ENCODE results near the gene AOX1. TPM values are rescaled to one million over a fixed set of nuclear protein-coding genes. Genes with fewer than 3 reads are reported as not detected.

The AOX1 gene
- total and polyA plus RNA-seq, 4 experiments from 2014 or later: not detected

DNA sequence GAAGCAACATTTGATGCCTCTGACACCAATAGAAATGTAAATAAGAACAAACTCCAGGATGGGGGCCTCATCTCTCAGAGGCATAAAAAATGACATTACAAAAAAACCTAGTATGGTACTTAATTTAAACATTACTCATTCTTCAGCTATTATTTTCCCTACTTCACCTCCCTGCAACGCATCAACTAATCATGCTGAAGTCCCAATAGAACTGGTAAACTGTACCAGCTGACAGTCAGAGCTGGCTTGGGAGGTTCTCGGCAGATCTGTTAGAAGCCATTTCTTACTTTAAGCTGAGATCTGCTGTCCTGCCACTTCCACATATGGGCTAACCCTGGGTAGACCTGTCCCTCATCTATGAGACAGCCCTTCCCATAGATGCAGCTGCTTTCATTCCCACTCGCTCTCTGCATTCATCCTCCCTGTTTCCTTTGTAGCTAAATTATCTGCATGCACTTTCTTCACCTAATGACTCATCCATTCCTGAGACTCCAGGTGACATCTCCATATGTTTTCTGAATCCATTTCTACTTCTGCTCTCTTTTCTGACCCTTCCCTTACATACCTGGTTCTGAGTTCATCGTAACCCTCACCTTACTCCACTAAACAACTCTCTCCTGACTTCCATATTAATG lies 108.1 kb downstream of the AOX1 start:
- Histone ChIP-seq H3K27me3 (ENCODE audit: insufficient read depth, low read length) (no peaks in the 10 kb centered on the region), H3K4me3 (ENCODE audit: low read length in 2 of 2) (no peak overlapping the region), H3K27ac (ENCODE audit: low read depth, low read length) (no peak overlapping the region), H3K9me3 (ENCODE audit: control insufficient read depth in 1 of 2, low read length in 2 of 2) (no peaks in the 10 kb centered on the region), H3K4me1 (ENCODE audit: insufficient read depth, low read length) (no peaks in the 10 kb centered on the region), H3K36me3 (ENCODE audit: insufficient read depth, low read length) (no peaks in the 10 kb centered on the region)
- no peak overlapping the region for H3K27ac Mint-ChIP-seq
- no peak overlapping the region for H3K4me3 Mint-ChIP-seq
- DNase-seq: no peak
- peaks cover 0 to 4% (median 0%) of the 10 kb centered on the region in 8 donors for H3K9me3 Mint-ChIP-seq
- peaks cover 2 to 3% of the 10 kb centered on the region in 2 donors for H3K27me3 Mint-ChIP-seq
- intact Hi-C loops (cut with micrococcal nuclease): no loop called here
- no peaks in the 10 kb centered on the region for H3K4me1 Mint-ChIP-seq
- ChIA-PET POLR2A (ENCODE audit: partially characterized antibody) (no interaction called here), CTCF (ENCODE audit: partially characterized antibody) (interaction anchor here (1.5 kb wide), 1 partner anchor 14 kb away, joined by 3 read pairs; no protein-coding TSS in a partner anchor)
- H3K36me3 Mint-ChIP-seq: no peaks in the 10 kb centered on the region

DNA sequence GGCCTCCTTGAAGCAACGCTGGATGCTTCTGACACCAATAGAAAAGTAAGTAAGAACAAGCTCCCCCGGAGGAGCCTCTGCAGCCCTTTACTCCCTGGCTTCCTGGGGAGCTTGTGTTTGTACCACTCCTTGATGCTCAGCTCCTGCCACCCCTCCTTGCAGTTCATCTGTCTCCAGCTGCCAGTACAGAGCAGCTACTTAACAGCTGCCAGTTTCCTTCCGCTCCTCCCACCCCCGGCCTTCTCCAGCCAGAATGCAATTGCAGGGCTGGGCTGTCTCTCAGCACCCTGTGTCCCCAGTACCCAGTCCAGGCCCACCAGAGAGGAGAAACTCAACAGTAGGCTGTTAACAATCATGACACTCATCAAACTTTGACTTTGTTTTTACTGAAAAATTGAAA lies 109.4 kb downstream of the AOX1 start:
- ChIA-PET CTCF (ENCODE audit: partially characterized antibody) (no interaction called here), POLR2A (ENCODE audit: partially characterized antibody) (no interaction called here)
- Mint-ChIP-seq H3K36me3 (no peaks in the 10 kb centered on the region), H3K27ac (no peak overlapping the region), H3K27me3 (peaks cover 1 to 4% of the 10 kb centered on the region in 2 donors), H3K9me3 (peaks cover 0 to 2% (median 0%) of the 10 kb centered on the region in 8 donors), H3K4me3 (no peak overlapping the region), H3K4me1 (no peaks in the 10 kb centered on the region)
- H3K27me3 ChIP-seq (ENCODE audit: insufficient read depth, low read length): no peaks in the 10 kb centered on the region
- H3K4me1 ChIP-seq (ENCODE audit: insufficient read depth, low read length): no peaks in the 10 kb centered on the region
- no peak for DNase-seq
- H3K36me3 ChIP-seq (ENCODE audit: insufficient read depth, low read length): no peaks in the 10 kb centered on the region
- no peak overlapping the region for H3K4me3 ChIP-seq (ENCODE audit: low read length in 2 of 2)
- intact Hi-C loops (cut with micrococcal nuclease): no loop called here
- no peaks in the 10 kb centered on the region for H3K9me3 ChIP-seq (ENCODE audit: control insufficient read depth in 1 of 2, low read length in 2 of 2)
- H3K27ac ChIP-seq (ENCODE audit: low read depth, low read length): no peak overlapping the region

DNA sequence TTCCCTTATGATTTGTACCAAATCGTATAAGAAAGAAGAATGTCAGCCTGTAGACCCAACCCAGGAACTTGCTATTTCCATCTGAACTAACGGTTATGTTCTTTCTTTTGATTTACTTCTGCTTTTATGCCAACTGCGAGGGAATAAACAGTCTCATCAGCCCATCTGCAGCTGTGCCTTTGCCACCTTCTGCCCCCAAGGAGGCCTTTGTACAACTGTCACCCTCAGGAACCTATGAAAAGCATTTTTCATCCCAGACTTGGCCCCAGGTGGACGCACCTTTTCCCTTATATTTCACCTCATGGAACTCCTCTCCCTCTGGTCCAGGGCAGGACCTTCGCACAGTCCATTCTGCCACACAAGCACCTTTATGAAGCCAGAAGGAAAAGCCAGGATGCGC lies 109.8 kb downstream of the AOX1 start:
- intact Hi-C loops (cut with micrococcal nuclease): no loop called here

DNA sequence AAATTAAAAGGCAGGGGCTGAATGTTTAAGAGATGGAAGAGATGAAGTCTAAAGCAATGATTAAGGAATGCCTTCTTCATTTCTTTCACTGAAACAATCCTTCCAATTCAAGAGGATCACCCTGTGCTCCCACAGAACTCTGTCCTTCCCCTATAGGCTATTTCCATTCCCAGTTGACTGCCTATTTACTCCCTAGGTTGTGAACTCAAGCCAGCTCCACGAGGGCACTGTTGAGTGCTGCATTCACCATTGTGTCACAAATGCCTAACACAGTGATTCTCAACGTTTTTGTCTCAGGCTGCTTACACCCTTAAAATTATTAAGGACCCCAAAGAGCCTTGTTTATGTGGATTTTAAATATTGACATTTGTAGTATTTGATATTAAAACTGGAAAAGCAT lies 112.4 kb downstream of the AOX1 start:
- H3K9me3 Mint-ChIP-seq: peaks cover 0 to 2% (median 0%) of the 10 kb centered on the region in 8 donors
- intact Hi-C loops (cut with micrococcal nuclease): no loop called here
- H3K9me3 ChIP-seq (ENCODE audit: control insufficient read depth in 1 of 2, low read length in 2 of 2): no peaks in the 10 kb centered on the region
- no peak overlapping the region for H3K27ac Mint-ChIP-seq
- CTCF ChIA-PET (ENCODE audit: partially characterized antibody): no interaction called here
- H3K4me1 Mint-ChIP-seq: peaks cover 8 to 10% (median 9%) of the 10 kb centered on the region in 4 donors
- H3K27ac ChIP-seq (ENCODE audit: low read depth, low read length): no peak overlapping the region
- H3K27me3 ChIP-seq (ENCODE audit: insufficient read depth, low read length): no peaks in the 10 kb centered on the region
- no peak for DNase-seq
- H3K36me3 ChIP-seq (ENCODE audit: insufficient read depth, low read length): no peaks in the 10 kb centered on the region
- POLR2A ChIA-PET (ENCODE audit: partially characterized antibody): no interaction called here
- peaks cover 11% of the 10 kb centered on the region for H3K4me1 ChIP-seq (ENCODE audit: insufficient read depth, low read length)
- H3K4me3 ChIP-seq (ENCODE audit: low read length in 2 of 2): no peak overlapping the region
- H3K36me3 Mint-ChIP-seq: no peaks in the 10 kb centered on the region
- peaks cover 1 to 5% of the 10 kb centered on the region in 2 donors for H3K27me3 Mint-ChIP-seq
- no peak overlapping the region for H3K4me3 Mint-ChIP-seq

More for the DNA sequence above, 109.8 kb downstream of the AOX1 start:
- ChIA-PET CTCF (ENCODE audit: partially characterized antibody) (no interaction called here), POLR2A (ENCODE audit: partially characterized antibody) (no interaction called here)
- Mint-ChIP-seq H3K36me3 (no peaks in the 10 kb centered on the region), H3K27ac (no peak overlapping the region), H3K4me1 (no peaks in the 10 kb centered on the region), H3K9me3 (peaks cover 0 to 2% (median 0%) of the 10 kb centered on the region in 8 donors), H3K27me3 (peaks cover 1 to 4% of the 10 kb centered on the region in 2 donors), H3K4me3 (no peak overlapping the region)
- Histone ChIP-seq H3K27ac (ENCODE audit: low read depth, low read length) (no peak overlapping the region), H3K4me1 (ENCODE audit: insufficient read depth, low read length) (no peaks in the 10 kb centered on the region), H3K4me3 (ENCODE audit: low read length in 2 of 2) (no peak overlapping the region), H3K27me3 (ENCODE audit: insufficient read depth, low read length) (no peaks in the 10 kb centered on the region), H3K36me3 (ENCODE audit: insufficient read depth, low read length) (no peaks in the 10 kb centered on the region), H3K9me3 (ENCODE audit: control insufficient read depth in 1 of 2, low read length in 2 of 2) (no peaks in the 10 kb centered on the region)
- no peak for DNase-seq

DNA sequence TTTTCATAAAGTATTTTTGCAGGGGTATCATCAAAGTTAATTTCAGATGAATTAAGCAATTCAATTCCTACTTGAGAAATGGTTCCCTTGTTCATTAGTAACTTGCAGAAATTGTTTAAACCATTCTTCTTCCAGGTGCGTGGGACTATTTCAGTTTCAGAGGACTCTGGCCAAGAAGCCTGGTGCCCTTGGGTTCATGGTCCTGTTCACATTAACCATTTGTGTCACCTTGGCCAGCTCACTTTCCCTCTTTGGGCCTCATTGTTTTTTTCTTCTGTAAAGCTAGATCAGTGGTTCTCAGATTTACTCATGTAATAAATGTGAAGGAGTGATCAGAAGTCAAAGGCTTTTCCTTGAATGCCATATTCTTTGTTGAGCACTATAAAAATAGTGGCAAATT lies 113.5 kb downstream of the AOX1 start:
- no peak for DNase-seq
- intact Hi-C loops (cut with micrococcal nuclease): no loop called here
- Histone ChIP-seq H3K27ac (ENCODE audit: low read depth, low read length) (no peak overlapping the region), H3K4me3 (ENCODE audit: low read length in 2 of 2) (no peak overlapping the region), H3K27me3 (ENCODE audit: insufficient read depth, low read length) (no peaks in the 10 kb centered on the region), H3K9me3 (ENCODE audit: control insufficient read depth in 1 of 2, low read length in 2 of 2) (no peaks in the 10 kb centered on the region), H3K4me1 (ENCODE audit: insufficient read depth, low read length) (peaks cover 11% of the 10 kb centered on the region), H3K36me3 (ENCODE audit: insufficient read depth, low read length) (no peaks in the 10 kb centered on the region)
- peaks cover 8 to 11% (median 9%) of the 10 kb centered on the region in 4 donors for H3K4me1 Mint-ChIP-seq
- CTCF ChIA-PET (ENCODE audit: partially characterized antibody): interaction anchor here (0.9 to 1.3 kb wide), 2 partner anchors 9 to 14 kb away, joined by 5 read pairs; no protein-coding TSS in a partner anchor
- peaks cover 1 to 5% of the 10 kb centered on the region in 2 donors for H3K27me3 Mint-ChIP-seq
- no peaks in the 10 kb centered on the region for H3K9me3 Mint-ChIP-seq
- POLR2A ChIA-PET (ENCODE audit: partially characterized antibody): no interaction called here
- H3K4me3 Mint-ChIP-seq: no peak overlapping the region
- no peaks in the 10 kb centered on the region for H3K36me3 Mint-ChIP-seq
- no peak overlapping the region for H3K27ac Mint-ChIP-seq

DNA sequence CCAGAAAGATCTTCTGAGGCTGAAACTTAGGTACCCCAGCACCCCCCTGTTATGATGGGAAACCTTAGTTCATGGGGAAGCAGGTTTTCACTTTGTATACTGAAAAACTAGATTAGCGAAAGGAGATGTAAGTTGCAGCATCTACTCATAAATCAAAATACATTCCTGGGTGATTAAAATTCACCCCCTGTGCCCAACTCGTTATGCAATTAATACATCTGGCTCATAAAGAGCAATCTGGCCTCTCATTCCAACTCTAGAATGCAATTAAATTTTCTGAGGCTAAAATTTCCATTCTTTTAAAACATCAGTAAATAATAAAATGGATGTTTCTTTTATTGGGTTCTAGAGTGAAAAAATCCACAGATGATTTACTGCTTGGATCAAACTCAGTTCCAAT lies 115.0 kb downstream of the AOX1 start:
- no peak overlapping the region for H3K27ac Mint-ChIP-seq
- H3K4me3 Mint-ChIP-seq: no peak overlapping the region
- no peak for DNase-seq
- CTCF ChIA-PET (ENCODE audit: partially characterized antibody): interaction anchor here (1.3 kb wide), 1 partner anchor 11 kb away, joined by 3 read pairs; no protein-coding TSS in a partner anchor
- Histone ChIP-seq H3K4me1 (ENCODE audit: insufficient read depth, low read length) (peaks cover 11% of the 10 kb centered on the region), H3K27me3 (ENCODE audit: insufficient read depth, low read length) (no peaks in the 10 kb centered on the region), H3K27ac (ENCODE audit: low read depth, low read length) (no peak overlapping the region), H3K9me3 (ENCODE audit: control insufficient read depth in 1 of 2, low read length in 2 of 2) (no peaks in the 10 kb centered on the region), H3K36me3 (ENCODE audit: insufficient read depth, low read length) (no peaks in the 10 kb centered on the region), H3K4me3 (ENCODE audit: low read length in 2 of 2) (no peak overlapping the region)
- H3K9me3 Mint-ChIP-seq: no peaks in the 10 kb centered on the region
- intact Hi-C loops (cut with micrococcal nuclease): no loop called here
- H3K27me3 Mint-ChIP-seq: peaks cover 0 to 5% of the 10 kb centered on the region in 2 donors
- POLR2A ChIA-PET (ENCODE audit: partially characterized antibody): no interaction called here
- no peaks in the 10 kb centered on the region for H3K36me3 Mint-ChIP-seq
- peaks cover 8 to 11% (median 9%) of the 10 kb centered on the region in 4 donors for H3K4me1 Mint-ChIP-seq

DNA sequence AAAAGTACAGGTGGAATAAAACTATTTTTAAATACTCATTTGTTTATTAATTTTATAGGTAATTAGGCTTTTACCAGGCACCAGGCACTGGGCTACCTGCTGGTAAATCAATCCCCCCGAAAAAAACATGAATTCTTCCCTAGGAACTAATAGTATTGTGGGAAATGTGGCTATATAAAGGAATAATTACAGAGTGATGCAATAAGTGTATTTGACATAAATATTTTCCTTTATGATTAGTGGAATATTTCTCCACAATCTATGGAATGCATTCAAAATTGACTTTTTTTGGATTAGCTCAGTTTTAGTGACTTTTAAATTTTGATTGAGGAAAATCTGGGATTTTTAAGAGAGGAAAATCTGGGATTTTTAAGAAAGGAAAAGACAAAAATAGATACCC lies 116.2 kb downstream of the AOX1 start:
- POLR2A ChIA-PET (ENCODE audit: partially characterized antibody): no interaction called here
- no peak overlapping the region for H3K27ac Mint-ChIP-seq
- CTCF ChIA-PET (ENCODE audit: partially characterized antibody): interaction anchor here (1.3 to 2.5 kb wide), 2 partner anchors 9 to 15 kb away, joined by 3 to 7 read pairs; no protein-coding TSS in a partner anchor
- Histone ChIP-seq H3K27ac (ENCODE audit: low read depth, low read length) (no peak overlapping the region), H3K4me3 (ENCODE audit: low read length in 2 of 2) (no peak overlapping the region), H3K27me3 (ENCODE audit: insufficient read depth, low read length) (no peaks in the 10 kb centered on the region), H3K4me1 (ENCODE audit: insufficient read depth, low read length) (peaks cover 11% of the 10 kb centered on the region), H3K36me3 (ENCODE audit: insufficient read depth, low read length) (no peaks in the 10 kb centered on the region), H3K9me3 (ENCODE audit: control insufficient read depth in 1 of 2, low read length in 2 of 2) (no peaks in the 10 kb centered on the region)
- H3K36me3 Mint-ChIP-seq: no peaks in the 10 kb centered on the region
- no peak overlapping the region for H3K4me3 Mint-ChIP-seq
- H3K27me3 Mint-ChIP-seq: peaks cover 0 to 5% of the 10 kb centered on the region in 2 donors
- peaks cover 8 to 11% (median 9%) of the 10 kb centered on the region in 4 donors for H3K4me1 Mint-ChIP-seq
- no peaks in the 10 kb centered on the region for H3K9me3 Mint-ChIP-seq
- DNase-seq: no peak
- intact Hi-C loops (cut with micrococcal nuclease): no loop called here
